OCI-LY3 (cell line): Measurements from ENCODE around the gene MBD6.

Experiments used
- CTCF ChIP-seq: fragments of 200-600, 300-600 bp; sonication (generic); IDR thresholded peaks from 2 replicates; pipeline ENCODE4 v1.5.1; 2014; ENCODE audit warnings: antibody characterized with exemption, low read length, low read depth
- EZH2phosphoT487 ChIP-seq: fragments of 200-600 bp; shearing (Covaris generic); IDR thresholded peaks from 2 replicates; pipeline ENCODE4 v1.6.1; 2018; ENCODE audit warnings: antibody characterized with exemption, mixed run types, low read depth

- TF ChIP-seq CTCF (no peak), EZH2phosphoT487 (no peak)
These were observed 3.5 kb upstream of the MBD6 start for GRCh38 chr12:57518920-57519795.
